IPS-20b (cell line): ENCODE measurements around the gene ZSCAN31.
"Not testable (repeated sequence)": the region's sequence is repeated elsewhere in the genome, so short reads cannot be mapped to it uniquely, and the experiment has no call there.

ENCODE experiments used
- H3K27ac ChIP-seq: one replicate; pipeline ENCODE4 v1.5.1; 2013; ENCODE audit warnings: low read length
- H3K27me3 ChIP-seq: 2 replicates; pipeline ENCODE4 v1.6.1; 2013; ENCODE audit warnings: mild to moderate bottlenecking, low read length, inconsistent platforms; ENCODE audit not compliant: insufficient read depth
- H3K36me3 ChIP-seq: 2 replicates; pipeline ENCODE4 v1.6.1; 2013; ENCODE audit warnings: low read depth, mild to moderate bottlenecking, inconsistent platforms, low read length, moderate library complexity; ENCODE audit not compliant: insufficient read depth
- H3K4me1 ChIP-seq: 2 replicates; pipeline ENCODE4 v1.6.1; 2013; ENCODE audit warnings: mild to moderate bottlenecking, control low read depth, inconsistent platforms, low read length, moderate library complexity; ENCODE audit not compliant: insufficient read depth
- H3K4me3 ChIP-seq: 2 replicates; pipeline ENCODE4 v1.5.1; 2013; ENCODE audit warnings: mild to moderate bottlenecking, low read length, inconsistent platforms
- H3K9ac ChIP-seq: 2 replicates; pipeline ENCODE4 v1.6.1; 2013; ENCODE audit warnings: low read depth, mild to moderate bottlenecking, inconsistent platforms, low read length, moderate library complexity
- H3K9me3 ChIP-seq: 2 replicates; pipeline ENCODE4 v1.6.1; 2013; ENCODE audit warnings: mild to moderate bottlenecking, low read depth, low read length, inconsistent platforms; ENCODE audit not compliant: insufficient read depth

Gene ZSCAN31

DNA sequence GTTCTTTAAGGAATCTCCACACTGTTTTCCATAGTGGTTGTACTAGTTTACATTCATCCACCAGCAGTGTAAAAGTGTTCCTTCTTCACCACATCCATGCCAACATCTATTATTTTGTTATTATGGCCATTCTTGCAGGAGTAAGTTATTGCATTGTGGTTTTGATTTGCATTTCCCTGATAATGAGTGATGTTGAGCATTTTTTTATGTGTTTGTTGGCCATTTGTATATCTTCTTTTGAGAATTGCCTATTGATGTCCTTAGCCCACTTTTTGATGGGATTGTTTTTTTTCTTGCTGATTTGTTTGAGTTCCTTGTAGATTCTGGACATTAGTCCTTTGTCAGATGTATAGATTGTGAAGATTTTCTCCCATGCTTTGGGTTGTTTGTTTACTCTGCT is 29.6 kb downstream of the ZSCAN31 start:
- H3K4me3 ChIP-seq, H3K9me3 ChIP-seq, H3K27ac ChIP-seq, H3K4me1 ChIP-seq, H3K36me3 ChIP-seq, H3K27me3 ChIP-seq, H3K9ac ChIP-seq: not testable (repeated sequence)

DNA sequence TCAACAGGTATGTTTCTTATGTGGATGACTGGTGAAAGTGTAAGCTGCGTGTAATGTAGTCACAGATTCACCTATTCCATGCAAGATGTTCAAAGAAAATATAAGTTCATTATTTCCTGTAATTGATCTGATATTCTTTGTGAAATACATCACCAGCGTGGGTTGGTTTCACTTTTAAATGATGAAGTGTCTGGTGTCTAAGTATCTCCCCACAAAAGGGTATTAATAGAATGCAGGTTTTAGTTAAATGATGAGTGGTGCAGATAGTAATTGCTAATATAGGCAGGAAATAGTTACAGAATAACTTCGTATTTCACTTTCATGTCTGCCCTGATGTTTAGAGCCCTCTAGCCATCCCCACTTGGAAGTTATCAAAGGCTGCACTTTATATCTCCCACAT is 32.4 kb downstream of the ZSCAN31 start:
- no peaks in the 10 kb centered on the region for H3K4me1 ChIP-seq
- H3K9ac ChIP-seq, result no peak overlapping the region
- no peaks in the 10 kb centered on the region for H3K9me3 ChIP-seq
- H3K4me3 ChIP-seq, result no peak overlapping the region
- H3K27ac ChIP-seq, result no peak overlapping the region
- H3K27me3 ChIP-seq, result no peaks in the 10 kb centered on the region
- H3K36me3 ChIP-seq, result peaks cover 17% of the 10 kb centered on the region

DNA sequence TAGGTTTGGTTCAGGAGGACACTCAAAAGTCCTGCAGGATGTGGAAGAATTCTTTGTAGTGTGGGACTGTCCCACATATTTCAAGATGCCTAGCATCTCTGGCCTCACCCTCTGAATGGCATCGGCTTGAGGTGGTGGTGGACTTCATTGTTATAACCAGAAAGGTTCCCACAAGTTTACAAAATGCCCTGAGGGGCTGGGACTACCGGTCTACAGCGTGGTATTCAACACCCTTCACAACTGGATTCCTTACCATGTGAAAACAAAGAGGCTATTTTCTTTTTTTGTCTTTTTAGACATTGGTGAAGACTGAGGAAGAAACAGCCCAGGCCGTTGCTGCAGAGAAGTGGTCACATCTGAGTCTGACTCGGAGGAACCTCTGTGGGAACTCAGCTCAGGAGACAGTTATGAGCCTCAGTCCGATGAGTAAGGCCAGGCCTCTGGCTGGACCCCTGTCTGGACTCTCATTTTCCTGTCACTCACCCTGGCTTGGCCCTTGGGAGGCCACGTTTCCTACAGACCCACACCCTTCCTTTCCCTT is 39.4 kb downstream of the ZSCAN31 start:
- no peak overlapping the region for H3K4me3 ChIP-seq
- no peak overlapping the region for H3K9ac ChIP-seq
- H3K27me3 ChIP-seq, result no peaks in the 10 kb centered on the region
- H3K4me1 ChIP-seq, result no peaks in the 10 kb centered on the region
- peaks cover 34% of the 10 kb centered on the region for H3K36me3 ChIP-seq
- no peak overlapping the region for H3K27ac ChIP-seq
- H3K9me3 ChIP-seq, result no peaks in the 10 kb centered on the region

GRCh38 chr6:28295326-28295725 is 40.6 kb downstream of the ZSCAN31 start:
- H3K27ac ChIP-seq, result no peak overlapping the region
- no peak overlapping the region for H3K9ac ChIP-seq
- no peak overlapping the region for H3K4me3 ChIP-seq
- H3K27me3 ChIP-seq, result no peaks in the 10 kb centered on the region
- H3K9me3 ChIP-seq, result no peaks in the 10 kb centered on the region
- H3K36me3 ChIP-seq, result peaks cover 27% of the 10 kb centered on the region
- no peaks in the 10 kb centered on the region for H3K4me1 ChIP-seq

GRCh38 chr6:28291573-28291972 is 44.4 kb downstream of the ZSCAN31 start:
- no peak overlapping the region for H3K27ac ChIP-seq
- H3K36me3 ChIP-seq, result peaks cover 42% of the 10 kb centered on the region
- no peak overlapping the region for H3K9ac ChIP-seq
- no peaks in the 10 kb centered on the region for H3K27me3 ChIP-seq
- H3K4me3 ChIP-seq, result no peak overlapping the region
- H3K4me1 ChIP-seq, result no peaks in the 10 kb centered on the region
- H3K9me3 ChIP-seq, result no peaks in the 10 kb centered on the region

- H3K9me3 ChIP-seq, result no peaks in the 10 kb centered on the region
- peak overlapping the region; percentile 93 for H3K4me3 ChIP-seq
- H3K4me1 ChIP-seq, result peaks cover 5% of the 10 kb centered on the region; the same call in 1 of the 2 replicates
- peak overlapping the region; percentile 91; the same call in 1 of the 2 replicates for H3K9ac ChIP-seq
- peaks cover 40% of the 10 kb centered on the region for H3K36me3 ChIP-seq
- H3K27me3 ChIP-seq, result peaks cover 4% of the 10 kb centered on the region; the same call in 1 of the 2 replicates
- H3K27ac ChIP-seq, result no peak overlapping the region
Observed at GRCh38 chr6:28282926-28283325, 53.0 kb downstream of the ZSCAN31 start.

GRCh38 chr6:28281288-28282064 is 54.5 kb downstream of the ZSCAN31 start, which contains the start of gene PGBD1:
TSS of gene PGBD1 (plus strand) at chr6:28281572. CDS start at chr6:28283814, 2,242 bp downstream.
- Histone ChIP-seq H3K9ac (peak within 1 kb of the TSS; percentile 91), H3K36me3 (peaks cover 35% of the 10 kb centered on the region), H3K27ac (no peak within 1 kb of the TSS), H3K27me3 (peaks cover 4% of the 10 kb centered on the region; the same call in 1 of the 2 replicates), H3K4me1 (peaks cover 5% of the 10 kb centered on the region; the same call in 1 of the 2 replicates), H3K9me3 (no peaks in the 10 kb centered on the region), H3K4me3 (peak within 1 kb of the TSS; percentile 93)

DNA sequence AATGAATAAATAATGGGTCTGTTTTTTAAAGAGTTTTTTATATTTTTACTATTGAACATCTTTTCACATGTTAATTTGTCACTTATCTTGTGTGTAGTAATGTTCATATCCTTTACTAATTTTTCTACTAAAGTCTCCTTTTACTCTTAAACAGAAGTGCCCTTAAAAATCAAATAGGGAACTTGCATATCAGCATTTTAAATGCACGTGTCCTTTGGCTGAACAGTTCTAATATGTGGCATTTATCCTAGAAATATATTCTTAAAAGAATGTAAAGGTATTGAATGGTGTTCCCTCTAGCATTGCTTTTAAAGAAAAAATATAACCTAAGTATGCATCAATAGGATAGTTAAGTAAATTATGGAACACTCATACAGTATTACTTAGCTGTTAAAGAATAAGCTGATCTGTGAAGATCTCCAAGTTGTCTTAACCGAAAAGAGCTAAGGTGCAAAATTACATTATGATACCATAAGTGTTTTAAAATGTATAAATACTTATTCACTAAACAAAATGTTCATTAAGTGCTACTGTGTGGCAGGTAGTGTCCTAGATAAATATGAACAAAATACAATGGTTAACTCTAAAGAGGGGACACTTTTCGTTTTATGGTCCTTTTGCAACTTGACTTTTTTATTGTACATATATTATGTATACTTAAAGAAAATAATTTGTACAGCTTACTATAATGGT is 55.2 kb downstream of the ZSCAN31 start:
- Histone ChIP-seq H3K36me3 (peaks cover 36% of the 10 kb centered on the region), H3K27ac (no peak overlapping the region), H3K9ac (peak overlapping the region; percentile 91; the same call in 1 of the 2 replicates), H3K4me1 (peaks cover 5% of the 10 kb centered on the region; the same call in 1 of the 2 replicates), H3K9me3 (no peaks in the 10 kb centered on the region), H3K4me3 (peak overlapping the region; percentile 93), H3K27me3 (peaks cover 4% of the 10 kb centered on the region; the same call in 1 of the 2 replicates)

GRCh38 chr6:28277746-28278145 is 58.2 kb downstream of the ZSCAN31 start:
- Histone ChIP-seq H3K4me3 (no peak overlapping the region), H3K9ac (no peak overlapping the region), H3K4me1 (peaks cover under 1% of the 10 kb centered on the region; the same call in 1 of the 2 replicates), H3K9me3 (no peaks in the 10 kb centered on the region), H3K27ac (no peak overlapping the region), H3K27me3 (peaks cover 4% of the 10 kb centered on the region; the same call in 1 of the 2 replicates), H3K36me3 (peaks cover 44% of the 10 kb centered on the region)

GRCh38 chr6:28274888-28275287 is 61.1 kb downstream of the ZSCAN31 start:
- Histone ChIP-seq H3K4me1 (no peaks in the 10 kb centered on the region), H3K27me3 (no peaks in the 10 kb centered on the region), H3K9ac (no peak overlapping the region), H3K9me3 (no peaks in the 10 kb centered on the region), H3K36me3 (peaks cover 55% of the 10 kb centered on the region), H3K27ac (no peak overlapping the region), H3K4me3 (no peak overlapping the region)
